Measurements from ENCODE around the gene RNU7-1.

RNU7-1 gene

DNA sequence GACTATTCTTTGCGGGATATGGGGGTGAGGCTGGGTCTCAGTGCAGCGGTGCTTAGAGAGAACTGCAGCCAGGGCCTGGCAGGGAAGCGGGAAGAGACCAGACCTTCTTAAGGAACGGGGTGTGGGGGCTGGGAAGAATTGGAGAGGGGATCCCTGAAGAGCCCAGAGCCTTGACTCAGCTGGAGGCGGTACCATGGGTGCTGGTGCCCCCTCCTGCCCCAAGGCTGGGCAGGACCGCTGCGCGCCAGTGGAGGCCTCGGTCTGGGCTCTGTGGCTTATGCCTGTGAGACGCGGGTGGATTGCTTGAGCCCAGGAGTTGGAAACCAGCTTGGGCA is 1.3 kb upstream of the RNU7-1 start:
- no peak overlapping the region for H3K27ac ChIP-seq (ENCODE audit: low read length)
- H3K9me3 ChIP-seq (ENCODE audit: control insufficient read depth in 1 of 2, low read length in 2 of 2) = no peaks in the 10 kb centered on the region
- H3K4me1 ChIP-seq (ENCODE audit: control insufficient read depth in 1 of 2, insufficient read depth in 2 of 2, low read length in 2 of 2) = peaks cover 24 to 42% of the 10 kb centered on the region in 2 donors
- no peaks in the 10 kb centered on the region for H3K27me3 ChIP-seq (ENCODE audit: low read depth, low read length)
- peaks cover 12 to 17% of the 10 kb centered on the region in 2 donors for H3K36me3 ChIP-seq (ENCODE audit: control insufficient read depth in 1 of 2, insufficient read depth in 2 of 2, low read length in 2 of 2)
- no peak overlapping the region for H3K4me3 ChIP-seq (ENCODE audit: low read depth in 1 of 2, low read length in 2 of 2)

DNA sequence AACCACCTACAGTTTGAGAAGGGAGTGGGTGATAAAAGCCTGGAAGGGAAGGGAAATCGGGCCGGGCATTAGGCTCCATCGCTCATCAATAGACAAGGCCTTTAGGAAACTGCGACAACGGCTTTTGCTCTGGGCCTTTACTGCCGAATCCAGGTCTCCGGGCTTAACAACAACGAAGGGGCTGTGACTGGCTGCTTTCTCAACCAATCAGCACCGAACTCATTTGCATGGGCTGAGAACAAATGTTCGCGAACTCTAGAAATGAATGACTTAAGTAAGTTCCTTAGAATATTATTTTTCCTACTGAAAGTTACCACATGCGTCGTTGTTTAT is 261 bp upstream of the RNU7-1 start:
- Histone ChIP-seq H3K27ac (ENCODE audit: low read length) (peak overlapping the region; percentile 98), H3K36me3 (ENCODE audit: control insufficient read depth in 1 of 2, insufficient read depth in 2 of 2, low read length in 2 of 2) (peaks cover 12 to 17% of the 10 kb centered on the region in 2 donors), H3K4me3 (ENCODE audit: low read depth in 1 of 2, low read length in 2 of 2) (peak overlapping the region; percentile 81 to 83), H3K4me1 (ENCODE audit: control insufficient read depth in 1 of 2, insufficient read depth in 2 of 2, low read length in 2 of 2) (peaks cover 21 to 37% of the 10 kb centered on the region in 2 donors), H3K9me3 (ENCODE audit: control insufficient read depth in 1 of 2, low read length in 2 of 2) (no peaks in the 10 kb centered on the region), H3K27me3 (ENCODE audit: low read depth, low read length) (no peaks in the 10 kb centered on the region)

GRCh38 chr12:6944381-6945186 is 968 bp downstream of the RNU7-1 start:
- Histone ChIP-seq H3K4me3 (ENCODE audit: low read depth in 1 of 2, low read length in 2 of 2) (peak overlapping the region; percentile 81 to 83), H3K9me3 (ENCODE audit: control insufficient read depth in 1 of 2, low read length in 2 of 2) (no peaks in the 10 kb centered on the region), H3K27me3 (ENCODE audit: low read depth, low read length) (no peaks in the 10 kb centered on the region), H3K36me3 (ENCODE audit: control insufficient read depth in 1 of 2, insufficient read depth in 2 of 2, low read length in 2 of 2) (peaks cover 12 to 17% of the 10 kb centered on the region in 2 donors), H3K27ac (ENCODE audit: low read length) (peak overlapping the region; percentile 98), H3K4me1 (ENCODE audit: control insufficient read depth in 1 of 2, insufficient read depth in 2 of 2, low read length in 2 of 2) (peaks cover 18 to 25% of the 10 kb centered on the region in 2 donors)

GRCh38 chr12:6945613-6946012 is 2.0 kb downstream of the RNU7-1 start:
- Histone ChIP-seq H3K27me3 (ENCODE audit: low read depth, low read length) (no peaks in the 10 kb centered on the region), H3K4me1 (ENCODE audit: control insufficient read depth in 1 of 2, insufficient read depth in 2 of 2, low read length in 2 of 2) (peaks cover 18 to 25% of the 10 kb centered on the region in 2 donors), H3K27ac (ENCODE audit: low read length) (peak overlapping the region; percentile 60), H3K4me3 (ENCODE audit: low read depth in 1 of 2, low read length in 2 of 2) (peak overlapping the region in 1 of 2 donors; percentile 83), H3K9me3 (ENCODE audit: control insufficient read depth in 1 of 2, low read length in 2 of 2) (no peaks in the 10 kb centered on the region), H3K36me3 (ENCODE audit: control insufficient read depth in 1 of 2, insufficient read depth in 2 of 2, low read length in 2 of 2) (peaks cover 8 to 15% of the 10 kb centered on the region in 2 donors)

DNA sequence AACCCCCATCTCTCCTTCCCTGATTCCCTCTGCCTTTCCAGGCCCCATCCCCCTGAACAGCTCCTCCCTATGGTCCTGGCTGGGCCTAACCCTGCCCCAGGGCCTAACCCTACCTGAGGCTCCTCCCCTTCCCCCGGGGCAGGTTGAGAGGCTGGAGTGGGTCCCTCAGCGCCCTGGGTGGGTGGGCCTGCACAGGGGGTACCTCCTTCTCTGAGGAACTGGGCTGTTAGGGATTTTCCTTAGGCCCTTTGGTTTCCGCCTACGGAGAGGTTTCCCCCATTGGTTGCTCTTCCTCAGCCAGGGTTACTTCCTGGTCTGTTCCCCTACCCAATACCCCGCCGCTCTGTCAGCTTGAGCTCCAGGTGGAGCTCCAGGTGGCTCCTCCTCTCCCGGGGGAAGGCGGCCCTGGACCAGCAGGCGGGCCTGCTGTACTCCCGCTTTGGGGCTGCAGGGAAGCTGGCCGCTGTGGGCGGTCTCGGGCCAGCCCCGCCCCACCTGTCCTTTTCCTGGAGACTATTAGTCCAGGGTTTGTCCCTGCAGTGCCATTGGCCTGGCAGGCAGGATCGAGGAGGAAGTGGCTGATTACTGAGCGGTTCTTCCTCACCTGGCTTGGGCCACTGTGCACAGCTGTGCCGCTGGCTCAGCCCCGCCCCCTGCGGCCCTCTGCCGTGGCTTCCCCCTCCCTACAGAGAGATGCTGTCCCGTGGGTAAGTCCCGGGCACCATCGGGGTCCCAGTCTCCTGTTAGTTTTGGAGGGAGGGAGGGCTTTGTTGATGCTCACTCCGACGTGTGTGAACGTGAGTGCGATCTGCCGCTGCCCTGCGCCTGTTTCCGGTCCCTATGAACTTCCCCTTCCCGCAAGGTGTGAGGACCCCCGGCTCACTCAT is 2.7 kb downstream of the RNU7-1 start:
- Histone ChIP-seq H3K4me3 (ENCODE audit: low read depth in 1 of 2, low read length in 2 of 2) (peak overlapping the region; percentile 36 to 53), H3K27me3 (ENCODE audit: low read depth, low read length) (no peaks in the 10 kb centered on the region), H3K9me3 (ENCODE audit: control insufficient read depth in 1 of 2, low read length in 2 of 2) (no peaks in the 10 kb centered on the region), H3K36me3 (ENCODE audit: control insufficient read depth in 1 of 2, insufficient read depth in 2 of 2, low read length in 2 of 2) (peaks cover 2 to 8% of the 10 kb centered on the region in 2 donors), H3K27ac (ENCODE audit: low read length) (peak overlapping the region; percentile 86), H3K4me1 (ENCODE audit: control insufficient read depth in 1 of 2, insufficient read depth in 2 of 2, low read length in 2 of 2) (peaks cover 18 to 25% of the 10 kb centered on the region in 2 donors)

DNA sequence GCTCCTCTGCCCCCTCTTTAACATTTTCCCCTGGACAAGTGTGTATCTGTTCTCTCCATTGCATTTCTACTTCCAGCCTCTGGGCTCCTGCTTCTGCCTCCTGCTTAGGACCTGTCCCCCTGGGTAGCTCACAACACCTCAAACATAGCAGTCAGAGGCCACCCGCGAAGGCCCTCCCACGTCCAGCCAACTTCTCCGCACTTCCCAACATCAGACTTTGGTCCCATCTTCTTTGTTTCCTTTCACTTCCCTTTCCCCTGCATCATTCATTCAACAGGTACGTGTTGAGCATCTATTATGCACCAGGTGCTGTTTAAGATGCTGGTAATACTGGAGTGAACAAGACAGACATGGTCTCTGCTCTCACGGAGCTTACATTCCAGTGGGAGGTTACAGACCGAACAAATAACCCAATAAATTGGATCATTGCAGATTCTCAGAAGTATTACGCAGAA is 3.3 kb downstream of the RNU7-1 start:
- Histone ChIP-seq H3K4me1 (ENCODE audit: control insufficient read depth in 1 of 2, insufficient read depth in 2 of 2, low read length in 2 of 2) (peaks cover 18 to 25% of the 10 kb centered on the region in 2 donors), H3K4me3 (ENCODE audit: low read depth in 1 of 2, low read length in 2 of 2) (peak overlapping the region; percentile 36 to 53), H3K27ac (ENCODE audit: low read length) (peak overlapping the region; percentile 86), H3K27me3 (ENCODE audit: low read depth, low read length) (no peaks in the 10 kb centered on the region), H3K36me3 (ENCODE audit: control insufficient read depth in 1 of 2, insufficient read depth in 2 of 2, low read length in 2 of 2) (peaks cover 0 to 3% of the 10 kb centered on the region in 2 donors), H3K9me3 (ENCODE audit: control insufficient read depth in 1 of 2, low read length in 2 of 2) (no peaks in the 10 kb centered on the region)

GRCh38 chr12:6947615-6948014 is 4.0 kb downstream of the RNU7-1 start:
- peaks cover 18 to 25% of the 10 kb centered on the region in 2 donors for H3K4me1 ChIP-seq (ENCODE audit: control insufficient read depth in 1 of 2, insufficient read depth in 2 of 2, low read length in 2 of 2)

GRCh38 chr12:6948873-6949594 is 5.4 kb downstream of the RNU7-1 start:
- no peak overlapping the region for H3K4me3 ChIP-seq (ENCODE audit: low read depth in 1 of 2, low read length in 2 of 2)
- peaks cover 0 to 3% of the 10 kb centered on the region in 2 donors for H3K36me3 ChIP-seq (ENCODE audit: control insufficient read depth in 1 of 2, insufficient read depth in 2 of 2, low read length in 2 of 2)
- H3K27ac ChIP-seq (ENCODE audit: low read length) = no peak overlapping the region
- H3K4me1 ChIP-seq (ENCODE audit: control insufficient read depth in 1 of 2, insufficient read depth in 2 of 2, low read length in 2 of 2) = peaks cover 18 to 19% of the 10 kb centered on the region in 2 donors
- no peaks in the 10 kb centered on the region for H3K9me3 ChIP-seq (ENCODE audit: control insufficient read depth in 1 of 2, low read length in 2 of 2)
- no peaks in the 10 kb centered on the region for H3K27me3 ChIP-seq (ENCODE audit: low read depth, low read length)

More at GRCh38 chr12:6947615-6948014, 4.0 kb downstream of the RNU7-1 start:
- Histone ChIP-seq H3K4me3 (ENCODE audit: low read depth in 1 of 2, low read length in 2 of 2) (no peak overlapping the region), H3K9me3 (ENCODE audit: control insufficient read depth in 1 of 2, low read length in 2 of 2) (no peaks in the 10 kb centered on the region), H3K36me3 (ENCODE audit: control insufficient read depth in 1 of 2, insufficient read depth in 2 of 2, low read length in 2 of 2) (peaks cover 0 to 3% of the 10 kb centered on the region in 2 donors), H3K27me3 (ENCODE audit: low read depth, low read length) (no peaks in the 10 kb centered on the region), H3K27ac (ENCODE audit: low read length) (no peak overlapping the region)

GRCh38 chr12:6950401-6950801 is 6.8 kb downstream of the RNU7-1 start:
- H3K9me3 ChIP-seq (ENCODE audit: control insufficient read depth in 1 of 2, low read length in 2 of 2) = no peaks in the 10 kb centered on the region
- H3K36me3 ChIP-seq (ENCODE audit: control insufficient read depth in 1 of 2, insufficient read depth in 2 of 2, low read length in 2 of 2) = peaks cover 0 to 3% of the 10 kb centered on the region in 2 donors
- no peaks in the 10 kb centered on the region for H3K27me3 ChIP-seq (ENCODE audit: low read depth, low read length)
- H3K4me3 ChIP-seq (ENCODE audit: low read depth in 1 of 2, low read length in 2 of 2) = peak overlapping the region in 1 of 2 donors; percentile 11
- H3K27ac ChIP-seq (ENCODE audit: low read length) = peak overlapping the region; percentile 31
- H3K4me1 ChIP-seq (ENCODE audit: control insufficient read depth in 1 of 2, insufficient read depth in 2 of 2, low read length in 2 of 2) = peaks cover 12 to 19% of the 10 kb centered on the region in 2 donors

GRCh38 chr12:6950811-6951540 is 7.4 kb downstream of the RNU7-1 start, which contains the start of gene PTPN6:
Gene PTPN6 (plus strand): TSS chr12:6951356. CDS start chr12:6951513, 157 bp downstream.
- H3K9me3 ChIP-seq (ENCODE audit: control insufficient read depth in 1 of 2, low read length in 2 of 2) = no peaks in the 10 kb centered on the region
- H3K27ac ChIP-seq (ENCODE audit: low read length) = peak within 1 kb of the TSS; percentile 45
- peaks cover 0 to 3% of the 10 kb centered on the region in 2 donors for H3K36me3 ChIP-seq (ENCODE audit: control insufficient read depth in 1 of 2, insufficient read depth in 2 of 2, low read length in 2 of 2)
- no peaks in the 10 kb centered on the region for H3K27me3 ChIP-seq (ENCODE audit: low read depth, low read length)
- peak within 1 kb of the TSS; percentile 42 to 60 for H3K4me3 ChIP-seq (ENCODE audit: low read depth in 1 of 2, low read length in 2 of 2)
- peaks cover 6 to 14% of the 10 kb centered on the region in 2 donors for H3K4me1 ChIP-seq (ENCODE audit: control insufficient read depth in 1 of 2, insufficient read depth in 2 of 2, low read length in 2 of 2)
